ENCODE data around the gene GALNT16.
"Not testable (repeated sequence)": the region's sequence is repeated elsewhere in the genome, so short reads cannot be mapped to it uniquely, and the experiment has no call there.

GALNT16 gene

GRCh38 chr14:69259527-69260189 is at the start of gene GALNT16:
TSS of gene GALNT16 (plus strand) at chr14:69260158. CDS start at chr14:69260291, 133 bp downstream.
- no peak for DNase-seq

DNA sequence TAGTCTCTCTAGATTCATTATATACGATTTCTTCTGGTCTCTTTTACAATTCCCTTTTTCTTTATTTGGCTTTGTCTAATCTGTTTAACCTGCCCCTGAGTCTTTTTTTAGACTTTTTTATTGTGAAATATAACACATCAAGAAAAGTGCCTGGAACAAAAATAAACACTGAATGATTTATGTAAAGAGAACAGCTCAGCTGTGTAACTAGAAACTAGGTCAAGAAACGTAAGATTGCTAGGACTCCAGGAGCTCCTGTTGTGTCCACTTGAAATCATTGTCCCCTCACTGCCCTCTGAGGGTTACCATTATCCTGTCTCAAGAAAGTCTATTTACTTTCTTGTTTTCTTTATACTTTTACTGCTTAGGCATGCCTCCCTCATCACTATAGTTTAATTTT is 45.6 kb upstream of the GALNT16 start:
- no peak for DNase-seq

GRCh38 chr14:69217663-69218062 is 42.3 kb upstream of the GALNT16 start:
- DNase-seq = not testable (repeated sequence)

GRCh38 chr14:69224946-69225345 is 35.0 kb upstream of the GALNT16 start:
- no peak for DNase-seq

GRCh38 chr14:69226178-69226577 is 33.8 kb upstream of the GALNT16 start:
- DNase-seq = no peak

DNA sequence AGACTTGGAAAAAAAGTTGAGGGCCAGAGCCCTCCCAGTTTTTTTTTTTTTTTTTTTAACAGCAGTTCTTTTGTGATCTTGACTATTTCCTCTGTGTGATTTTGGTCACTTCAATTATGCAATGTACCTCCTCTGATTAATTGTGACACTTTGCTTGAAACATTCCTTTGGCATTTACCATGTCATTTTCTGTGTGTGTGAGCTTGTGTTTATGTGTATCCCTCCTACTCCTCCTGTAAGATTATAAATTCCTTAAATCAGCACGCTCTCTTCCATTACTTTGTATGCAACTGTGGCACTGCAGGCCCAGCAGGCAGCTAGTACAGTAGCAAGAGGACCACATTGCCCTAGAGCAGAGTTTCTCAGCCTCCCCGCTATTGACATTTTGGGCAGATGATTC is 33.2 kb upstream of the GALNT16 start:
- DNase-seq = no peak

- no peak for DNase-seq
Measured at GRCh38 chr14:69231486-69231885, 28.5 kb upstream of the GALNT16 start.

- no peak for DNase-seq
Measured at GRCh38 chr14:69232388-69232787, 27.6 kb upstream of the GALNT16 start.

GRCh38 chr14:69234106-69234505 is 25.9 kb upstream of the GALNT16 start:
- DNase-seq = no peak

DNA sequence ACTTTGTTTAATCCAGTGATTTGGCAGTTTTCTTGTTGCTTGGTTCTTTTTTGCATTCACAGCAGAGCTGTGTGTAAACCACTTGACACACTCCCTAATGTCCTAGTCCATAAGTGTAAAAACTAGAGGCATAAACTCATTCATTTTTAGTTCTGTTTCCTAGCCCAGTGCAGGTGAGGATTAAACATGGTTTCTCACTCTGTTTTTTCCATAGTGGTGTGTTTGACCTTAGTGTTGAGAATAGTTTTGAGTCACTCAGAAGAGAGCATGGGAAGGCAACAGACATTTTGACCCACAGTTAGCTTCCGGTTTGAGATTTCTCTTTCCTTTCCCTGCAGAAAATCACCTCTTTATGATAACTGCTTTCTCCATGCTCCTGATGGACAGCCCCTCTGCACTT is 24.2 kb upstream of the GALNT16 start:
- DNase-seq = no peak

DNA sequence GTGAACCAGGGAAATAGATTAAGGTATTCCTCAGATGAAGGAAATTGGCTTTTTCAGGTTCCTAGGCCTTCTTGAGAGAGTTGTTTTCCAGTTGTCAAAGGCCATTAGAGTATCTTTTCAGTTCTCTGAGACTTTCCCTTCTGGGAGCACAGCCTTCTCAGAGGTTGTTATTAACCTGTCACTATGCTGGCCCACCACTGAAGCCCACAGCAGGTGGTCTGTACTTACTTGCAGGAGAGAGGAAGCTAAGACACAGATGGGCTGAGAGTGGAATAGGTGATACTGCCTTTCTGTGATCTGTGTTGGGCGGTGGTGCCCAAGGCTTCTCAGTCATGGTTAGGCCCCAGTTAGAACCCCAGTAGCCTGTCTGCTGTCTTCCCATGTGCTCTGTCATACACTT is 22.8 kb upstream of the GALNT16 start:
- DNase-seq = no peak

- no peak for DNase-seq
Measured at GRCh38 chr14:69237584-69237983, 22.4 kb upstream of the GALNT16 start.

GRCh38 chr14:69238883-69239282 is 21.1 kb upstream of the GALNT16 start:
- DNase-seq = no peak

DNA sequence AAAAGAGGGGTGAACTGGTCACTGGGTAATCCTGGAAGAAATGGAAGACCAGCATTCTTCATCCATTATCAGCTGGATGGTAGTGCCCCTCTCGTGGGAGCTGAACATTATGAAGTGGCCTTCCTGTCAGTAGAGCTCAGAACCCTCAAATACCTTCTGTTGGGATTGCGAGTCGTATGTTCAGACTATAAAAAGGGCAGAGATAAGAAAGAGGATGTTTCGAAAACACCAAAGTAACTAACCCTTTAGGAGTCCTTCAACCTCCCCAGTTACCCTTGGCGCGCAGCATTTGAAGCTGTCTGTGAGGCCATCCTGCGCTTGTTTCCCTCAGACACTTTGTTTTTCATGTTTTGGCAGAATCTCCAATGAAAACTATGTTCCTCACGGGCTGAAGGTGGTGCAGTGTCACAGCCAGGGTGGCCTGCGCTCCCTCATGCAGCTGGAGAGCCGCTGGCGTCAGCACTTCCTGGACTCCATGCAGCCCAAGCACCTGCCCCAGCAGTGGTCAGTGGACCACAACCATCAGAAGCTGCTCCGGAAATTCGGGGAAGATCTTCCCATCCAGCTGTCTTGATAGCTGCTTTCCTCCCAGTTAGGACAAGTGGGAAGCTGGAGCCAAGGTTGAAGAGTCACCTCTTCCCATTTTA is 19.3 kb upstream of the GALNT16 start:
- no peak for DNase-seq

GRCh38 chr14:69241577-69241976 is 18.4 kb upstream of the GALNT16 start:
- DNase-seq = no peak

GRCh38 chr14:69242311-69243224 is 17.4 kb upstream of the GALNT16 start:
- DNase-seq = peak; percentile 54

- DNase-seq = no peak
Measured at GRCh38 chr14:69244946-69245345, 15.0 kb upstream of the GALNT16 start.

- DNase-seq = peak; percentile 62
Measured at GRCh38 chr14:69246331-69246730, 13.6 kb upstream of the GALNT16 start.

DNA sequence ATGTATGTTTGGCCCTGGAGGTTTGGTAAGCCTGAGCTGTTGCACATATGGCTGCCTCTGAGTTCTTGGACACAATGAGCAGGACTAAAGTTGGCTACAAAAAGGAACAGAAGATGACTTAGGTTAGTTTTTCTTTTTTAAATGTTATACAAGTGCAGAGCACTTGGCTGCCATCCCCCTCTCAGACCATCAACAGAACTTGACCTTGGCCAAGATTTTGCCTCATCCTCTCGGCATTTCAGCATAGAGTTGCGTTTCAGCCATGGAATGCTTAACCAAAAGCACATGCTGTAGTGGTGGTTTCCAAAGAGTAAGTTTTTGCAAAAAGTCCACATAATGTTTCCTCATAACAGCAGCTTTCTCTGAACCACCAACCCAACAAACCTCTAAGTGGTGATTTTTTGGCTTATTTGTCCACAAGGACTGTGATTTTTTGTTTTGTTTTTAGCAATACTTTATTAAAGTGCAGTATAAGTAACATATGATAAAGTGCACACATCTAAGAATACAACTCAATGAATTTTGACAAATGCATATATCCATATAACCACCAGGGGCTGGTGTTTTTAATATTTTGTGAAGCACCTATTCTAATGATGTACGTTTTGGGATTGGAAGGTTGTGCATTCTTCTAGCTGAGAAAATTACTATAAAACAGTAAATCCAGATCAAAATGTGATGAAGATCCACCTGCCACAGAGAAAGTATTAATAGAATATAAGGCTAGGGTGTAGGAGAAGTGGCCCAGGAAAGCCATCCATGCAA is 12.1 kb upstream of the GALNT16 start:
- DNase-seq = no peak

GRCh38 chr14:69249603-69250002 is 10.4 kb upstream of the GALNT16 start:
- no peak for DNase-seq

GRCh38 chr14:69252851-69253250 is 7.1 kb upstream of the GALNT16 start:
- DNase-seq = no peak

GRCh38 chr14:69259168-69259526 is 811 bp upstream of the GALNT16 start:
- DNase-seq = no peak
